GM12875 (cell line): ENCODE data around the gene MECR.

Experiments
- H3K4me3 ChIP-seq: one replicate; pipeline ENCODE4 v1.5.1; 2011; ENCODE audit warnings: low read depth, low read length, control low read depth
- CTCF ChIP-seq: IDR thresholded peaks from 2 replicates; pipeline ENCODE4 v1.5.1; 2011; ENCODE audit warnings: low read depth, mild to moderate bottlenecking, control low read depth, inconsistent platforms, low read length, moderate library complexity, borderline replicate concordance; ENCODE audit not compliant: insufficient read depth

MECR gene

GRCh38 chr1:29167904-29168303 lies 62.8 kb downstream of the MECR start:
- no peak overlapping the region for H3K4me3 ChIP-seq
- TF ChIP-seq CTCF = no peak

GRCh38 chr1:29166291-29166878 lies 64.3 kb downstream of the MECR start:
- TF ChIP-seq CTCF = no peak
- H3K4me3 ChIP-seq = no peak overlapping the region

DNA sequence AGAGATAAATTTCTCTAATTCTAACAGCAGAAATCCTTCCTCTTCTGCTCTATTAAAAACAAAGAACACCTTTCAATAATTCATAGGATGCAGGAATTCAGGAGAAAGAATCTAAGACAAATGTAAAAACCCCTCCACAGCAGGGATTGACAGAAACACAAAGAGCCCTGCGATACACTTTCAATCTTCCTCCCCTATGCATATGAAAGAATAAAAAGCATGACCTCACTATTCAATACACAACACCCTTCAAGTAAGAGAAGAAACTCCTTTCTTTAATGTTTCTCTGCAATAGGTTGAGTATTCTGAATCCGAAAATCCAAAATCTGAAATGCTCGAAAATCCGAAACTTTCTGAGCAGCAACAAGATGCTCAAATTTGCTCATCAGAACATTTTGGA lies 66.1 kb downstream of the MECR start:
- TF ChIP-seq CTCF = no peak
- H3K4me3 ChIP-seq = no peak overlapping the region

GRCh38 chr1:29162476-29163138 lies 68.1 kb downstream of the MECR start:
- no peak for TF ChIP-seq CTCF
- no peak overlapping the region for H3K4me3 ChIP-seq

GRCh38 chr1:29162025-29162424 lies 68.7 kb downstream of the MECR start:
- TF ChIP-seq CTCF = no peak
- no peak overlapping the region for H3K4me3 ChIP-seq

- no peak for TF ChIP-seq CTCF
- no peak overlapping the region for H3K4me3 ChIP-seq
Measured at GRCh38 chr1:29159773-29160172, 71.0 kb downstream of the MECR start.

- no peak for TF ChIP-seq CTCF
- no peak overlapping the region for H3K4me3 ChIP-seq
Measured at GRCh38 chr1:29157269-29157601, 73.5 kb downstream of the MECR start.
